ENCODE results near the gene MTFR1L.

- no peak for TF ChIP-seq CTCF (optimal IDR thresholded peaks at IDR 0.05 in 1 of 3, IDR thresholded peaks at IDR 0.05 in 1 of 3, conservative IDR thresholded peaks at IDR 0.05 in 1 of 3; ENCODE audit: extremely low read depth in 1 of 3, insufficient read depth in 2 of 3, low read length in 3 of 3)
- TF ChIP-seq EZH2 (IDR thresholded peaks at IDR 0.05; ENCODE audit: low read length), result no peak
Observed at GRCh38 chr1:25793585-25794170, 26.1 kb upstream of the MTFR1L start.
